Keratinocyte (primary cell): ENCODE data around the gene MPV17L.

Experiments used
- CTCF ChIP-seq, 3 experiments: IDR thresholded peaks in 1 of 3; conservative IDR thresholded peaks in 1 of 3; optimal IDR thresholded peaks in 1 of 3; 2 replicates in 2 of 3; 3 replicates in 1 of 3; pipeline versions ENCODE3 to v1.5.1; 2011; ENCODE audit warnings: low read length in 3 of 3, mild to moderate bottlenecking in 3 of 3, moderate library complexity in 2 of 3, control low read depth in 1 of 3, inconsistent platforms in 1 of 3; ENCODE audit not compliant: insufficient read depth in 2 of 3; ENCODE audit errors: extremely low read depth in 1 of 3
- EZH2 ChIP-seq: IDR thresholded peaks from one replicate; pipeline ENCODE4 v1.6.1; 2012; ENCODE audit warnings: inconsistent platforms, mild to moderate bottlenecking, low read length, moderate library complexity

GRCh38 chr16:15461376-15461775 is 65.8 kb downstream of the MPV17L start:
- TF ChIP-seq CTCF (optimal IDR thresholded peaks at IDR 0.05 in 1 of 3, IDR thresholded peaks at IDR 0.05 in 1 of 3, conservative IDR thresholded peaks at IDR 0.05 in 1 of 3; ENCODE audit: extremely low read depth in 1 of 3, insufficient read depth in 2 of 3, low read length in 3 of 3) (no peak), EZH2 (no peak)
